Measurements from ENCODE around the gene MUC22. TPM values are rescaled to one million over a fixed set of nuclear protein-coding genes. Genes with fewer than 3 reads are reported as not detected.

Gene MUC22
- total and polyA plus RNA-seq, 10 of the 15 experiments (the other 5 are each of a cell fraction or from before 2014, with no cell fraction given): under 0.01 to 0.09 (median 0.04) TPM; not detected in 4

DNA sequence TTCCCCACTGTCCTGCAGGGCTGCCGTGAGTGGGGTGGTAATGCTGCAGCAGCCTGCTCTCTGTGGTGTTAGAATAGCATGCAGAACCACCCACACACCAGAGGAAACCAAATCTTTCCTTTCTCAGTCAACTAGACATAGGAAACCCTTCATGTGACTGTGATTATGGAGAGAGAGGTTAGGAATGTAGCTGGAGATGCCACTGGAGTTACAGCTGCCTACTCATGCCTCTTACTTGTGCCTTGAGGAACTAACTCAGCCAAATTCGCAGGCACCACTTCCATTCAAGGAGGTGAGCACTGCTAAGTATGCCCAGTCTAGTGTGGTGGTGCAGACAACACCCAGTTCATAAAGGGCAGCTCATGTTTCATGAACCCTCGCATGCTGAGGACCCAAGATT is 27.4 kb downstream of the MUC22 start (continued):
- TF ChIP-seq ZBTB33 (IDR thresholded peaks at IDR 0.05): no peak
- TF ChIP-seq MTA2 (IDR thresholded peaks at IDR 0.05; ENCODE audit: low read depth): no peak
- TF ChIP-seq YBX1 (IDR thresholded peaks at IDR 0.05): no peak
- no peak for TF ChIP-seq NBN (IDR thresholded peaks at IDR 0.05)

DNA sequence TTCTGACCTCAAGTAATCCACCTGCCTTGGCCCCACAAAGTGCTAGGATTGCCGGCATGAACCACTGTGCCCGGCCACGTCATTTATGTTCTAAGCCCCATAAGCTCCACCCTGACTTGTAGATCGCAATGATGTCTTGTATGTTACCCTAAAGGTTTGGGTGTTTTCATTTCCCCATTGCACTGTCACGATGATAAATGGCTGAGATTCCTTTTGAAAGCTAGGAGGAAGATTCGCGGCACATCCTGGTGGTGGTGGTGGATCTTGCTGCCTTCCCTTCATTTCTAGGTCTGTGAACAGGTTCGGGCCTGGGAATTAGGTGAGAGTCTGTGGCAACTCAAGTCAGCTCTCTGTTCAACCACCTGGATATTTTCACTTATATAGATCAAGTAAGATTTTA is 28.3 kb downstream of the MUC22 start:
- DNase-seq (ENCODE audit: low read depth, low spot score) (no peak), ATAC-seq (no peak), FAIRE-seq (no peak)
- 82% methylated on average over 8 of the region's 8 CpGs for WGBS (ENCODE audit: insufficient coverage, insufficient replicate concordance, low lambda C conversion rate, missing lambda C conversion rate)
- in situ Hi-C loops (cut with MboI): no loop called here
- H3K27me3 ChIP-seq (replicated peaks in 1 of 2; ENCODE audit: control insufficient read depth in 2 of 2, insufficient read depth in 2 of 2, low read length in 1 of 2): no peaks in the 10 kb centered on the region; a peak in 2 of 4 replicates
- ChIA-PET SMC1A (ENCODE audit: uncharacterized antibody, unreplicated experiment) (no interaction called here), POLR2A (no interaction called here), CTCF (interaction anchor here (0.7 to 1.8 kb wide), 5 partner anchors 26 to 160 kb away, joined by 3 to 7 read pairs (median 3); partner anchors contain the start of gene VARS2), RAD21 (ENCODE audit: unreplicated experiment) (no interaction called here)
- H3K4me3 ChIP-seq: no peak overlapping the region
- H3K36me3 ChIP-seq (ENCODE audit: control insufficient read depth in 2 of 2, insufficient read depth in 2 of 2, low read length in 1 of 2): no peaks in the 10 kb centered on the region
- no peak overlapping the region for H2AFZ ChIP-seq (ENCODE audit: control insufficient read depth, low read depth, low read length)
- no peaks in the 10 kb centered on the region for H3K9me3 ChIP-seq (replicated peaks; ENCODE audit: control insufficient read depth, insufficient read depth, low read length)
- H3K4me1 ChIP-seq (ENCODE audit: control insufficient read depth, insufficient read depth, low read length): no peaks in the 10 kb centered on the region
- no TSS peak for BruUV-seq (replicated peaks)
- intact Hi-C loops (cut with micrococcal nuclease; ENCODE audit: unreplicated experiment): no loop called here
- H4K20me1 ChIP-seq (ENCODE audit: control insufficient read depth, insufficient read depth): no peaks in the 10 kb centered on the region
- no peak overlapping the region for H3K4me2 ChIP-seq (ENCODE audit: control insufficient read depth, insufficient read depth)
- no peak overlapping the region for H3K27ac ChIP-seq (ENCODE audit: control insufficient read depth, insufficient read depth)
- no peaks in the 10 kb centered on the region for H3K79me2 ChIP-seq (ENCODE audit: control insufficient read depth, insufficient read depth, low read length)
- TF ChIP-seq SMARCA5 (IDR thresholded peaks at IDR 0.05): no peak
- TF ChIP-seq FOXM1 (IDR thresholded peaks at IDR 0.05; ENCODE audit: low read depth, low read length): no peak
- no peak for TF ChIP-seq ETV6 (conservative IDR thresholded peaks at IDR 0.05 in 1 of 2, IDR thresholded peaks at IDR 0.05 in 1 of 2; ENCODE audit: borderline replicate concordance in 1 of 2, low read depth in 1 of 2)
- TF ChIP-seq, protein P1, sequence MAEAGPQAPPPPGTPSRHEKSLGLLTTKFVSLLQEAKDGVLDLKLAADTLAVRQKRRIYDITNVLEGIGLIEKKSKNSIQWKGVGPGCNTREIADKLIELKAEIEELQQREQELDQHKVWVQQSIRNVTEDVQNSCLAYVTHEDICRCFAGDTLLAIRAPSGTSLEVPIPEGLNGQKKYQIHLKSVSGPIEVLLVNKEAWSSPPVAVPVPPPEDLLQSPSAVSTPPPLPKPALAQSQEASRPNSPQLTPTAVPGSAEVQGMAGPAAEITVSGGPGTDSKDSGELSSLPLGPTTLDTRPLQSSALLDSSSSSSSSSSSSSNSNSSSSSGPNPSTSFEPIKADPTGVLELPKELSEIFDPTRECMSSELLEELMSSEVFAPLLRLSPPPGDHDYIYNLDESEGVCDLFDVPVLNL (IDR thresholded peaks at IDR 0.05; ENCODE audit: low read depth, low read length): no peak
- TF ChIP-seq SP1 (IDR thresholded peaks at IDR 0.05; ENCODE audit: low read depth, low read length): no peak
- no peak for TF ChIP-seq ZNF24 (IDR thresholded peaks at IDR 0.05)
- TF ChIP-seq NBN (IDR thresholded peaks at IDR 0.05): no peak
- TF ChIP-seq SUZ12 (IDR thresholded peaks at IDR 0.05; ENCODE audit: unreplicated experiment): no peak
- TF ChIP-seq SUPT20H (IDR thresholded peaks at IDR 0.05; ENCODE audit: borderline replicate concordance, control insufficient read depth, low read depth, low read length): no peak
- TF ChIP-seq NR2C1 (IDR thresholded peaks at IDR 0.05): no peak
- TF ChIP-seq BRCA1 (IDR thresholded peaks at IDR 0.05; ENCODE audit: low read depth, low read length): no peak
- TF ChIP-seq ZNF274 (IDR thresholded peaks at IDR 0.05; ENCODE audit: insufficient read depth, insufficient read length): no peak
- TF ChIP-seq SPI1 (IDR thresholded peaks at IDR 0.05; ENCODE audit: borderline replicate concordance, insufficient read depth, low read depth, low read length): no peak
- TF ChIP-seq NFYB (IDR thresholded peaks at IDR 0.05; ENCODE audit: insufficient read depth, low read depth, low read length): no peak
- TF ChIP-seq HDGF (IDR thresholded peaks at IDR 0.05): no peak
- no peak for TF ChIP-seq ZZZ3 (IDR thresholded peaks at IDR 0.05; ENCODE audit: control insufficient read depth, insufficient read length, low read depth)
- no peak for TF ChIP-seq CBFB (IDR thresholded peaks at IDR 0.05; ENCODE audit: low read depth)
- TF ChIP-seq TAF1 (IDR thresholded peaks at IDR 0.05; ENCODE audit: borderline replicate concordance, low read depth, low read length): no peak
- no peak for TF ChIP-seq SREBF1 (IDR thresholded peaks at IDR 0.05; ENCODE audit: low read length)
- no peak overlapping the region for H3K9ac ChIP-seq (ENCODE audit: control insufficient read depth, insufficient read depth, low read length)

Data from GM12878 (cell line).